ENCODE measurements around the gene ELF5.
A peak's percentile ranks its signal among the peaks of the same experiment; 100 is the strongest.

Gene ELF5

DNA sequence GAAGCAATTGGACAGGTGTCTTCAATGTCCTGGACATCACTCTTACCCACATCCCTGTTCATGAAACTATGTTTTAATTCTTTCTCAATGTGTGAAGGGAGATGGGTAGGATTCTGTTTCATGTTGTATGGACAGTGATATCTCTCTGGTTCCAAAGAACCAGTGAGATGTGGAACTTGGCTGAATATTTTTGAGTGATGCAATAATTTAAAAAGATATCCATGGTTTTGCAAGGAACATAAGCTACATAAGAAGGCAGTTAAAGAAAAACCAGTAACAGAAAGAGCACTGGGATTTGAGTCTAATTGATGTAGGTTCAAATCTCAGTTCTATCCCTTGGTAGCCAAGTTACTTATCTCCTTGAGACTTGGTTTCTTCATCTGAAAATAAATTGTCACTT, 7.7 kb upstream of the ELF5 start:
- DNase-seq: no peak

- no peak for DNase-seq
Measured at GRCh38 chr11:34519595-34520235, 6.1 kb upstream of the ELF5 start.

DNA sequence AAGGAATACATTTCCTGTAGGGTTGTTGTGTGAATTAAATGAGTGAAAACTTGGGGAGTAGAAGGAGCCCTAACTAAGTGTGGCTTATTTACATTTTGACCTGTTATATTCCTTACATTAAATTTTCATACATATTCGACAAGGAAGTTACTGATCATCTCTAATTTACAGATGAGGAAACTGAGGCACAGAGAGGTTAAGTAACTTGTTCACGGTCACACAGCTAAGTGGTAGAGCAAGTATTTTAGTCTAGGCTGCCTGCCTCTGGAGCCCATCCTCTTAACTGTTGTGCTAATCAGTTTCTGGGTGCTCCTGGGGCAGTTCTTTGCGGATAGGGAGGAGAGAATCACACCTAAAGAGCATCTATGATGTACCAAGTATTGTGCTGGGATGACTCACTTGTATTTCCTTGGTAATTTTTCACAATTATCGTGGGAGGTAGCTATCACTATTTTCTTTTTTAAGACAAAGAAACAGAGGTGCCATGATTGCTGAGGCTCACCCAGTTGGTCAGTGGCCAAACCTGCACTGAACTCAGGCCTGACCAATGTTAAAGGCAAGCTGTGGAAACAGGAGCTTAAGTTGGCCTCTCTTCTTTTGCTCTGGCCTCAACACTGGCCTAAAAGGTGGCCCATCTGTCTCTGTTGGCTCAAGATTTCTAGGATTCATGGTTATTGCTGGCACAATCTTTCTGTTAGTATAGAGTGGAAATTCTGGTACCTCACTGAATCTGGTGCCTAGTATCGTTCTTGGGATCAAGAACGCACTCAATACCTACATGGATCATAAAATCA, 2.9 kb upstream of the ELF5 start:
- DNase-seq: no peak

- DNase-seq: no peak
Measured at GRCh38 chr11:34514597-34514996, 1.0 kb upstream of the ELF5 start.

- DNase-seq: peak; percentile 47
Measured at GRCh38 chr11:34512840-34513681, 533 bp downstream of the ELF5 start.

- DNase-seq: no peak
Measured at GRCh38 chr11:34510673-34511072, 2.9 kb downstream of the ELF5 start.

DNA sequence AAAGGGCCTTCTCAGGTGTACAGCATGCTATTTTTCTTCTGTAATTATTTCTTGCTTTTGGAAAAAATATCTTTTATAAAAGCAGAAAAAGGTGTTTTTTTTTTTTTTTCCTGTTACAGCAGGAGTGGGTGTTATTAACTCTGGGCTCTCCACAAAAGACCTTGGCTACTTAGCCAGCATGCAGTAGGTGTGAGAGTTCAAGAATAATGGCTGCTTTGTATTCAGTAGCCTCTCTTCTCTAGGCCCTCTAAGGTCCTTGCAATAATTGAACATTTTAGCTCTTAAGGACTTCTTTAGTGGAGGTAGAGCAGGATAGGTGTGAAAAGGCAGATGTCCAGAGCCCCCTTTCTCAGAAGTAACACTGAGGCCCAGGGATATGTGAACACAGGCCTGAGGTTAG, 3.4 kb downstream of the ELF5 start:
- no peak for DNase-seq

- DNase-seq: no peak
Measured at GRCh38 chr11:34509336-34509876, 4.2 kb downstream of the ELF5 start.

DNA sequence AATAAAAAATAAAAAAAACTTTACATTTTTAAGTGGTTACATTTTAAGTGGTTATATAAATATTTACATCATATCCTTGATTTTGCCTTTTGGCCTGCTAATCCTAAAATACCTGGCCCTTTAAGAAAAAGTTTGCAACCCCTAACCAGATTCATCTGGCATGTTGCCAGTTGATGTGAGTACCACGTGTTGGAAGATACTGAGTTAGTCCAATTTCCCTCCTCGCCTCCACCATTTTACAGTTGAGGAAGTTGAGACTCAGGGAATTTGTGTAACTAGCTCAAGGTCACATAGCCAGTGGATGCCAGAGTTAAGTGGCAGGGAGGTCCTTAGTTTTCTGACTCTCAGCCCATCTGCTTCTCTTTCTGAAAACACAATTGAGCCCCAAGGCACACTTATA, 5.1 kb downstream of the ELF5 start:
- no peak for DNase-seq

- no peak for DNase-seq
Measured at GRCh38 chr11:34507610-34508009, 6.0 kb downstream of the ELF5 start.

DNA sequence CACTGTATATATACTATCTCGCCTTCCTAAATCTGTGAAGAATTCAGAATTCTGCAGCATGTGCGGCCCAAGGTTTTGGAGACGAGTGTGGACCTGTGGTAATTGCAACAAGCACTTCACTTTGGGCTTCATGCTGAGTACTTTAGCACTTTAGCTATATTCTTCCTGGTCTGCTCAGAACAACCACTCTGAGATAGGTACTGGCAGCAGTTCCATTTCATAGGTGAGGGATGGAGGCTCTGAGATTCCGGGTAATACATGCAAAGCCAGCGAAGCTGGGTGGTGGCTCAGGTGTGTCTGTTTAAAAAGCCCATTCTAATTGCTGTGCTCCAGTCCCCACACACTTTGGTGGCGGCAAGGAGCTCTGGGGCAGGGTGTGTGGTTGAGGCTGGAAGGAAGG, 6.4 kb downstream of the ELF5 start:
- no peak for DNase-seq

GRCh38 chr11:34505874-34506273, 7.7 kb downstream of the ELF5 start:
- no peak for DNase-seq

- DNase-seq: peak; percentile 28
Measured at GRCh38 chr11:34502949-34503348, 10.6 kb downstream of the ELF5 start.

DNA sequence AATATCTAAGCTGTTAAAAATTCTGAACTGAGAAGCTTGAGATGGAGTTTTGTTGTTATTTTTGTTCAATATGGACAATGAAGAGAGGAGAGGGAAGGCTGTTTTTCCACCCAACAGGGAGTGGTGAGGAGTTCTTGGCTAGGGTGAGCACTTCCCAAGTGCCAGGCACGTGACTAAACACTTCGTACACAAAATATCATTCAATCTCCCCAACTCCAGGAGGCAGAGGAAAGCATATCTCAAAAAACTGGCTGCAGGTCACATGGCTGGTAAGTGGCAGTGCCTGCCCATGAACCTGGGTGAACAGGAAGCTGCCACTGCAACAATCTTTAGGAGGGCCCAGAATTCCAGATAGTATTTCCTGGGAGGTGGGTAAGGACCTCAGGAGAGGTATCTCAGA, 11.6 kb downstream of the ELF5 start:
- DNase-seq: peak; percentile 7

- peak; percentile 77 for DNase-seq
Measured at GRCh38 chr11:34501500-34501899, 12.1 kb downstream of the ELF5 start.

DNA sequence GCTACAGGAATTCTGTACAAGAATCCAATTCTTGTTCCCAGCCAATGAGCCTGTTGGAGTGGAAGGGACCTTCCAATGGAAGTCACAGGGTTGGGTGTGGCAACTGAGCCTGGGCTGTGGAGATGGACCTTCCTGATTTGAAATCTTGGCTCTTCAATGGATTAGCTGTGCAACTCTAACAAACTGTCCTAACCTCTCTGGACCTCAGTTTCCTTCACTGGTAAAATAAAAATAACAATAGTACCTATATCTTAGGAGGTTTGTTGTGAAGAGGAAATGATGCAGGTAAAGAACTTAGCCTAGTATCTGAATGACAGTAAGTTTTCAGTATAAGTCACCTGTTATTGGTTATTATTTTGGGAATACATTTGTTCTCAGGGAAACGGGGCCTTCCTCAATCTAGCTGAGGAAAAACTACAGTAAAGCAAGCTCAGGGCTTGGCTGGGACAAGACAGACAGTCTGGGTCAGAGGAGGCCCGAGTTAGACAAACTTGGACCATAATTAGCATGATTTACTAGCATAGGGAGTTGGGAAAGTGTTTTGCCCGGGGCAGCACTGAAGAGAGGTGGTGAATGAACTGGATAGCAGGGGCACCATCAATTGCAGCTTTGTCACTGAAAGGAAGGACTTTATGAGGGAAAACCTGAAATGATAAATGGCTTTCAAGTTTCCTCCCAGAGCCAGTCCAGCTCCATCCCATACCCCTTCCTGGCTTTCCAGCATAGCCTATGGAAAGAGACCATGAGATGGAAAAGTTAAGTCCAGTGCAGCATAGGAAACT, 13.7 kb downstream of the ELF5 start:
- no peak for DNase-seq

- no peak for DNase-seq
Measured at GRCh38 chr11:34495724-34496377, 17.7 kb downstream of the ELF5 start.

DNA sequence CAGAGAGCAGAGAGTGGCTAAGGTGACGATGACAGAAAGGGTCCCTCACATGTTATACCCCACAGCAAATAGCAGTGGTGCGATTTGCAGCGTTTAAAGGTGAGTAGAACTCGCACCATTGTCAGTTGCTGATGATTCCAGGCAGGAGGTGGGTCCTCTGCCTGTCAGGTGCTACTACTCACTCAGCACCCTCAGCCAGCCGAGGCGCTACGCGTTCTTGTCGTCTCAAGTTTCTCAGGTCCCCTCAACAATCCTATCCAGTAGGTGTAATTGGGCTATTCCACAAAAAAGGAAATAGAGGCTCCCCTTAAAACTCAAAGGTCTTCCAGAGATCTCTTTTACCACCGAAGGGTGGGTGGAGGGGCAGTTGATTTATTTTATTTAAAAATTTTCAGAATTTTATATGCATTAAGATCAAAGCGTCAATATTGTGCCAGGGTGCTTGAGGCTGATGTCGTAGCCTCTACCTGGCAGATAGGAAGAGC, 18.3 kb downstream of the ELF5 start:
- DNase-seq: no peak

DNA sequence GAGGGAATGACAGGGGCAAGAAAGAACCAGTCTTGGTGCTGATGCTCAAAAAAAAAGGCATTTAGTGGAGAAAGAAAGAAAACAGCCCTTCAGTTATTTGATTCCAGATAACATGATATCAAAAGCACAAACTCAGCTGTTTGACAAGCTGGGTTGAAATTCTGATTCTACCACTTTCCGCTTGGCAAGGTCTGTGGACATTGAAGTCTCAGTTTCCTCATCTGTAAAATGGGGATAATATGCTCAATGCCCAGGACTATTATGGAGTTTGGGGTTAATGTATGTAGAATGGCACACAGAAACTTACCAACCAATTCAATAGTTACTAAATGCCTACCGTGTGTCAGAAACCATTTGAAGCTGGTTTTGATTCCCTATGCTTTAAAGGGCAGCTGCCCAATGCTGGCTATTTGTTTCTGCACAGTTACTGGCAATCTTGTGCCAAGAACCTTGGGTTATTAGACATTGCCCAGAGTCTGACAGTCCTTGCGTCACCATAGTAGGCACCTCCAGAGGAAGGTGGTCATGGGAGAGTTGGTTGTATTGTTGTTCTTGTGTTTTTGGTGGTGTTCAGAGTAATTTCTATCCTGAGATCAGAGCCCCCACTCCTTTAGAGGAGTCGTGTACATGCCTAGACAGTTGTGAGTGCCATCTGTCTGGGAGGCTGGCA, 19.5 kb downstream of the ELF5 start:
- DNase-seq: no peak

DNA sequence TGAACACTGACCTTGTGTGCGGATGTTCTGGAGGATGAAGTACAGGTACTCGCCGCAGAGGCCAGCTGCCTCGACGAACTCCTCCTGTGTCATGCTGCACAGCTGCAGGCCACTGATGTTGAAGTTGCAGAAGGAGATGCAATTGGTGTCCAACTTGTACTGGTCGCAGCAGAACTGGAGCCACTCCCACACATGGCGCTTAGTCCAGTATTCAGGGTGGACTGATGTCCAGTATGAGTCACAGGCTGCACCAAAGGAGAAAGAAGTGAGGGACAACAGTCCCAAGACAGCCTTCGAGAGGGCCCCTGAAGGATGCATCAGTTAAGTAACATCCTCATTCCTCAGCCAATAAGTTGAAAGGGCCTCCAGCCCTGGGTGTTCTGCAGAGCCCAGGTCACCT, 20.1 kb downstream of the ELF5 start:
- DNase-seq: no peak

DNA sequence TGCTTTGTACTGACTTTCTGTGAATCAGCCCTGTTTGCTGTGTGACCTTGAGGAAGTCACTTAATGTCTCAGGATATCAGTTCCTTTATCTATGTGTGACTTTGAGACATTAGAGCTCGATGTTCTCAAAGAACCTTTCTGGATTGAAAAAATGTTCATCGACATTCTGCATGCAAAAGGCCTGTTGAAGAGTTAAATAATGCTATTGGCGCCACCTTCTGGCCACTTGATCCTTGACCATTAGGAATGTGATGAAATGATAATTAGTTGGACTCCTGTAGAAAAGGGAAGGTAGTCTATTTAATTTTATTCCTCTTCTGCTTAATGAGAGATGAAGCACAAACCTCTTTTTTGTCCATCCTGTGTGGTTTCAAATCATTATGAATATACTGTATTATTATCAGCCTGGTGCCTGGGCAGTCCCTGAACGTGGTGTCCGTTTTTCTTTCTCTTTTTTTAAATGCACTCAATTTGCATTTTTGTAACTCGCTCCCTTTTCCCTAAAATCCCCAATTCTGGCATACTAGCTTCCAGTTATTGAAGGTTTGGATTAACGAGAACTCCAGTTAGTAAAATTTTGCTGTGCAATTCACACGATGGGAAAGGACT, 20.7 kb downstream of the ELF5 start:
- peak; percentile 66 for DNase-seq
